Astrocyte (in vitro differentiated cells and primary cell): Measurements from ENCODE around the gene C6. TPM values are rescaled to one million over a fixed set of nuclear protein-coding genes. Genes with fewer than 3 reads are reported as not detected.
A peak's percentile ranks its signal among the peaks of the same experiment; 100 is the strongest.

Experiments
- DNase-seq: peaks from one replicate; pipeline ENCODE4 v3.0.0-alpha.2; 2010; ENCODE audit warnings: low read depth
- FAIRE-seq: peaks from 2 replicates; lab custom pipeline; 2011; peaks lifted over from hg19 to GRCh38; lab: Jason Lieb, UNC
- H2AFZ ChIP-seq: 2 replicates; pipeline ENCODE4 v1.6.0; 2012; ENCODE audit warnings: low read depth, low read length, inconsistent platforms
- H3K27ac ChIP-seq: 2 replicates; pipeline ENCODE4 v1.5.1; 2011; ENCODE audit warnings: low read depth, low read length, inconsistent platforms
- H3K27me3 ChIP-seq: 2 replicates; pipeline ENCODE4 v1.6.0; 2011; ENCODE audit warnings: low read length, inconsistent platforms; ENCODE audit not compliant: insufficient read depth
- H3K36me3 ChIP-seq: 2 replicates; pipeline ENCODE4 v1.5.1; 2011; ENCODE audit warnings: low read length, inconsistent platforms; ENCODE audit not compliant: insufficient read depth
- H3K4me1 ChIP-seq: 2 replicates; pipeline ENCODE4 v1.5.1; 2011; ENCODE audit warnings: low read length, inconsistent platforms; ENCODE audit not compliant: insufficient read depth
- H3K4me2 ChIP-seq: 2 replicates; pipeline ENCODE4 v1.6.0; 2012; ENCODE audit warnings: low read length, inconsistent platforms
- H3K4me3 ChIP-seq: 2 replicates; pipeline ENCODE4 v1.5.1; 2011; ENCODE audit warnings: low read depth, mild to moderate bottlenecking, low read length, inconsistent platforms; ENCODE audit not compliant: insufficient read depth
- H3K79me2 ChIP-seq: 2 replicates; pipeline ENCODE4 v1.6.0; 2012; ENCODE audit warnings: mild to moderate bottlenecking, low read length, inconsistent platforms; ENCODE audit not compliant: insufficient read depth
- H3K9ac ChIP-seq: 2 replicates; pipeline ENCODE4 v1.6.0; 2012; ENCODE audit warnings: mild to moderate bottlenecking, low read length, inconsistent platforms
- H3K9me3 ChIP-seq: 2 replicates; pipeline ENCODE4 v1.5.1; 2012; ENCODE audit warnings: low read depth, mild to moderate bottlenecking, low read length, inconsistent platforms; ENCODE audit not compliant: insufficient read depth
- H4K20me1 ChIP-seq: 2 replicates; pipeline ENCODE4 v1.6.0; 2012; ENCODE audit warnings: low read length, inconsistent platforms; ENCODE audit not compliant: insufficient read depth
- H3K27ac Mint-ChIP-seq: one replicate; pipeline ENCODE4 v1.8.0; 2021; ENCODE audit warnings: mild to moderate bottlenecking, mixed read lengths; ENCODE audit not compliant: unreplicated experiment
- H3K27me3 Mint-ChIP-seq: one replicate; pipeline ENCODE4 v1.8.0; 2021; ENCODE audit warnings: low read depth, mixed read lengths; ENCODE audit not compliant: unreplicated experiment
- H3K36me3 Mint-ChIP-seq: one replicate; pipeline ENCODE4 v1.8.0; 2021; ENCODE audit warnings: low read depth, mixed read lengths; ENCODE audit not compliant: unreplicated experiment
- H3K4me1 Mint-ChIP-seq: one replicate; pipeline ENCODE4 v1.8.0; 2021; ENCODE audit warnings: low read depth, mixed read lengths; ENCODE audit not compliant: unreplicated experiment
- H3K4me3 Mint-ChIP-seq: one replicate; pipeline ENCODE4 v1.8.0; 2021; ENCODE audit warnings: mild to moderate bottlenecking, moderate library complexity, mixed read lengths; ENCODE audit not compliant: unreplicated experiment
- H3K9me3 Mint-ChIP-seq: one replicate; pipeline ENCODE4 v1.8.0; 2021; ENCODE audit warnings: mild to moderate bottlenecking, mixed read lengths; ENCODE audit not compliant: unreplicated experiment
- EZH2 ChIP-seq: IDR thresholded peaks from 2 replicates; pipeline ENCODE4 v1.6.1; 2012; ENCODE audit warnings: mild to moderate bottlenecking, low read length, inconsistent platforms; ENCODE audit not compliant: insufficient read depth
- total RNA-seq: library from RNA; stranded (reverse); gene quantifications from 2 replicates; pipeline ENCODE4 v1.2.1, GENCODE V29; 2021
- TF ChIP-seq, protein P1 (sequence below): IDR thresholded peaks from 2 replicates; pipeline ENCODE4 v1.5.1; 2011; ENCODE audit warnings: low read depth, mild to moderate bottlenecking, inconsistent platforms, low read length, moderate library complexity; ENCODE audit not compliant: insufficient read depth

The C6 gene
- total RNA-seq, 1 donor from 2014 or later: not detected

DNA sequence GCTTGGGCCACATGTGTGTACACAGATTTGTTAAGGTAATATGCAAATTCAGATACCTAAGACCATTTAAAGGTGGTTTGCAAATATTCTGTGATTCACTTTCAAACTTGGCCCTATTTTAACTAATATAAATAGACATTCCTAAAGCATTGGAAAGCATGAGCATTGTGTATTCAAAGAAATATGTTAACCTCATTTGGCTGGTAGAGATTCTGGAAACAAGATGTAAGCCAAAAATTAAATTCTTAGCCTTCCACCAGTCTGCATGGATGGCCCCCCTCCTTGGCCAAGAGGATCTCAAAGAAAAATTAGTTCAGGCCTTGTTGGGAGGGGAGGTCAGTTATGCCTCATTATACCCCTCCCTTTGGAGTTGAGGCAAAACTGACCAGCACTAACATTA is 38.7 kb upstream of the C6 start:
- H3K79me2 ChIP-seq: no peaks in the 10 kb centered on the region
- no peak overlapping the region for H3K4me2 ChIP-seq
- no peak overlapping the region for H3K9ac ChIP-seq
- Mint-ChIP-seq H3K4me3 (no peak overlapping the region), H3K27ac (no peak overlapping the region), H3K36me3 (no peaks in the 10 kb centered on the region), H3K27me3 (no peaks in the 10 kb centered on the region), H3K9me3 (peaks cover 4% of the 10 kb centered on the region), H3K4me1 (no peaks in the 10 kb centered on the region)
- no peaks in the 10 kb centered on the region for H3K36me3 ChIP-seq
- H4K20me1 ChIP-seq: no peaks in the 10 kb centered on the region
- no peaks in the 10 kb centered on the region for H3K27me3 ChIP-seq
- FAIRE-seq: no peak
- DNase-seq: peak; percentile 76
- H3K27ac ChIP-seq: no peak overlapping the region
- H3K4me3 ChIP-seq: no peak overlapping the region
- H3K4me1 ChIP-seq: no peaks in the 10 kb centered on the region
- no peaks in the 10 kb centered on the region for H3K9me3 ChIP-seq
- TF ChIP-seq, protein P1, sequence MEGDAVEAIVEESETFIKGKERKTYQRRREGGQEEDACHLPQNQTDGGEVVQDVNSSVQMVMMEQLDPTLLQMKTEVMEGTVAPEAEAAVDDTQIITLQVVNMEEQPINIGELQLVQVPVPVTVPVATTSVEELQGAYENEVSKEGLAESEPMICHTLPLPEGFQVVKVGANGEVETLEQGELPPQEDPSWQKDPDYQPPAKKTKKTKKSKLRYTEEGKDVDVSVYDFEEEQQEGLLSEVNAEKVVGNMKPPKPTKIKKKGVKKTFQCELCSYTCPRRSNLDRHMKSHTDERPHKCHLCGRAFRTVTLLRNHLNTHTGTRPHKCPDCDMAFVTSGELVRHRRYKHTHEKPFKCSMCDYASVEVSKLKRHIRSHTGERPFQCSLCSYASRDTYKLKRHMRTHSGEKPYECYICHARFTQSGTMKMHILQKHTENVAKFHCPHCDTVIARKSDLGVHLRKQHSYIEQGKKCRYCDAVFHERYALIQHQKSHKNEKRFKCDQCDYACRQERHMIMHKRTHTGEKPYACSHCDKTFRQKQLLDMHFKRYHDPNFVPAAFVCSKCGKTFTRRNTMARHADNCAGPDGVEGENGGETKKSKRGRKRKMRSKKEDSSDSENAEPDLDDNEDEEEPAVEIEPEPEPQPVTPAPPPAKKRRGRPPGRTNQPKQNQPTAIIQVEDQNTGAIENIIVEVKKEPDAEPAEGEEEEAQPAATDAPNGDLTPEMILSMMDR: no peak
- TF ChIP-seq EZH2: no peak
- no peak overlapping the region for H2AFZ ChIP-seq

DNA sequence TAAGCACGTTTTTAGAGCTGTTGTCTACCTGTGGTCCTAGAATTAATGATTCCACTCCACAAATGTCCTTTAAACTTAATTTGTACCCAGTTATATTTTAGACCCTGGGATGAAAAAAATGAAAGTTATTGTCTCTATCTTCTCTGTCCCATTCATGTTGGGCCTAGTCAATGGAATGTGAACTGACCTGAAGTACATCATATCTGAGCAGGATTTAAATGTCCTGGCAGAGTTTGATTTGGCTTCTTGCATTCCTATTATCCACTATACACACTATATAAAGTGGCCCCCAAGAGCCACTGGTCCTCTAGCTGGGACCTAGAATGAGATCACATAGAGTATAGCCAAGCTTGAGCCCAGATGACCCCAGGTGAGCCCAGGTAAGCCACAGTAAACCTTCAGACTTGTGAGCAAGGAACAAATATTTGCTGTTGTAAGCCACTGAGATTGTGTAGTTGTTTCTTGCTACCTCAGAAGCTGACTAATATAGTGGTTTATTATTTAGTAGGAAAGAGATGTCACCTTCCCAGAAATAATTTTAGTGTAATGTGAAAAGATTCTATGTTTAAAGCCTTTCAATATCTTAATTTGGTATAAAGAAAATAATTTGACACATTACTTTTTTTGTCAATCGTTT is 37.1 kb upstream of the C6 start:
- Histone ChIP-seq H4K20me1 (no peaks in the 10 kb centered on the region), H3K27me3 (no peaks in the 10 kb centered on the region), H3K4me2 (no peak overlapping the region), H3K4me3 (no peak overlapping the region), H3K9ac (no peak overlapping the region), H3K36me3 (no peaks in the 10 kb centered on the region), H2AFZ (no peak overlapping the region), H3K79me2 (no peaks in the 10 kb centered on the region), H3K27ac (no peak overlapping the region), H3K4me1 (peaks cover 4% of the 10 kb centered on the region), H3K9me3 (no peaks in the 10 kb centered on the region)
- peaks cover 4% of the 10 kb centered on the region for H3K9me3 Mint-ChIP-seq
- H3K4me3 Mint-ChIP-seq: no peak overlapping the region
- FAIRE-seq (no peak), DNase-seq (no peak)
- H3K4me1 Mint-ChIP-seq: peaks cover 7% of the 10 kb centered on the region
- no peaks in the 10 kb centered on the region for H3K36me3 Mint-ChIP-seq
- no peak overlapping the region for H3K27ac Mint-ChIP-seq
- H3K27me3 Mint-ChIP-seq: no peaks in the 10 kb centered on the region
- TF ChIP-seq, protein P1: no peak
- TF ChIP-seq EZH2: no peak

DNA sequence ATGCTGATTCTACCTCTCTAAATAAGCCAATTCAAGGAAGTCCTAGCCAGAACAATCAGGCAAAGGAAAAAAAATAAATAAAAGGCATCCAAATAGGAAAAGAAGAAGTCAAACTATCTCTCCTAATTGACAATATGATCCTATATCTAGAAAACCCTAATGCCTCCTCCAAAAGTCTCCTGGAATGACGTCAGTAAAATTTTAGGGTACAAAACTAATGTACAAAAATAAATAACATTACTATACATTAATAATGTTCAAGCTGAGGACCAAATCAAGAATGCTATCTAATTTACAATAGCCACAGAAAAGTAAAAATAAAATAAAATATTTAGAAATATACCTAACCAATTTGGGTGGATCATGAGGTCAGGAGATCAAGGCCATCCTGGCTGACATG is 33.8 kb upstream of the C6 start:
- no peaks in the 10 kb centered on the region for H4K20me1 ChIP-seq
- no peak for TF ChIP-seq EZH2
- TF ChIP-seq, protein P1: no peak
- no peak overlapping the region for H2AFZ ChIP-seq
- no peak overlapping the region for H3K4me3 ChIP-seq
- no peaks in the 10 kb centered on the region for H3K27me3 Mint-ChIP-seq
- H3K79me2 ChIP-seq: no peaks in the 10 kb centered on the region
- DNase-seq (no peak), FAIRE-seq (no peak)
- H3K4me1 Mint-ChIP-seq: peaks cover 7% of the 10 kb centered on the region
- peaks cover 4% of the 10 kb centered on the region for H3K4me1 ChIP-seq
- no peaks in the 10 kb centered on the region for H3K27me3 ChIP-seq
- H3K27ac ChIP-seq: peak overlapping the region; percentile 58
- no peaks in the 10 kb centered on the region for H3K36me3 Mint-ChIP-seq
- no peaks in the 10 kb centered on the region for H3K9me3 ChIP-seq
- no peaks in the 10 kb centered on the region for H3K36me3 ChIP-seq
- H3K27ac Mint-ChIP-seq: no peak overlapping the region
- no peak overlapping the region for H3K4me2 ChIP-seq
- peaks cover 4% of the 10 kb centered on the region for H3K9me3 Mint-ChIP-seq
- H3K4me3 Mint-ChIP-seq: no peak overlapping the region
- H3K9ac ChIP-seq: no peak overlapping the region
